OCI-LY7 (cell line): Measurements from ENCODE around the gene HSBP1L1.

ENCODE experiments used
- EZH2phosphoT487 ChIP-seq: fragments of 200-600 bp; sonication (generic); IDR thresholded peaks from 2 replicates; pipeline ENCODE4 v1.6.1; 2018; ENCODE audit warnings: low read depth, borderline replicate concordance, mild to moderate bottlenecking, mixed run types, antibody characterized with exemption, low read length, moderate library complexity, mixed read lengths
- TF ChIP-seq, protein P1 (sequence below): fragments of 200-600 bp; sonication (generic); conservative IDR thresholded peaks from 2 replicates; pipeline ENCODE4 v1.5.1; 2014; ENCODE audit warnings: mild to moderate bottlenecking, antibody characterized with exemption, low read length, moderate library complexity, mixed read lengths

- TF ChIP-seq, protein P1, sequence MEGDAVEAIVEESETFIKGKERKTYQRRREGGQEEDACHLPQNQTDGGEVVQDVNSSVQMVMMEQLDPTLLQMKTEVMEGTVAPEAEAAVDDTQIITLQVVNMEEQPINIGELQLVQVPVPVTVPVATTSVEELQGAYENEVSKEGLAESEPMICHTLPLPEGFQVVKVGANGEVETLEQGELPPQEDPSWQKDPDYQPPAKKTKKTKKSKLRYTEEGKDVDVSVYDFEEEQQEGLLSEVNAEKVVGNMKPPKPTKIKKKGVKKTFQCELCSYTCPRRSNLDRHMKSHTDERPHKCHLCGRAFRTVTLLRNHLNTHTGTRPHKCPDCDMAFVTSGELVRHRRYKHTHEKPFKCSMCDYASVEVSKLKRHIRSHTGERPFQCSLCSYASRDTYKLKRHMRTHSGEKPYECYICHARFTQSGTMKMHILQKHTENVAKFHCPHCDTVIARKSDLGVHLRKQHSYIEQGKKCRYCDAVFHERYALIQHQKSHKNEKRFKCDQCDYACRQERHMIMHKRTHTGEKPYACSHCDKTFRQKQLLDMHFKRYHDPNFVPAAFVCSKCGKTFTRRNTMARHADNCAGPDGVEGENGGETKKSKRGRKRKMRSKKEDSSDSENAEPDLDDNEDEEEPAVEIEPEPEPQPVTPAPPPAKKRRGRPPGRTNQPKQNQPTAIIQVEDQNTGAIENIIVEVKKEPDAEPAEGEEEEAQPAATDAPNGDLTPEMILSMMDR = 0 out of 2 replicates have a peak, but pooled peaks have one; percentile 21
- no peak for TF ChIP-seq EZH2phosphoT487
These were observed at the start of gene HSBP1L1 for GRCh38 chr18:79964330-79965118.
